Fibroblast of upper back skin (primary cell): ENCODE measurements around the gene OPRM1.

Experiments
- DNase-seq: peaks from one replicate; pipeline ENCODE4 v3.0.0-alpha.2; 2013

Gene OPRM1

DNA sequence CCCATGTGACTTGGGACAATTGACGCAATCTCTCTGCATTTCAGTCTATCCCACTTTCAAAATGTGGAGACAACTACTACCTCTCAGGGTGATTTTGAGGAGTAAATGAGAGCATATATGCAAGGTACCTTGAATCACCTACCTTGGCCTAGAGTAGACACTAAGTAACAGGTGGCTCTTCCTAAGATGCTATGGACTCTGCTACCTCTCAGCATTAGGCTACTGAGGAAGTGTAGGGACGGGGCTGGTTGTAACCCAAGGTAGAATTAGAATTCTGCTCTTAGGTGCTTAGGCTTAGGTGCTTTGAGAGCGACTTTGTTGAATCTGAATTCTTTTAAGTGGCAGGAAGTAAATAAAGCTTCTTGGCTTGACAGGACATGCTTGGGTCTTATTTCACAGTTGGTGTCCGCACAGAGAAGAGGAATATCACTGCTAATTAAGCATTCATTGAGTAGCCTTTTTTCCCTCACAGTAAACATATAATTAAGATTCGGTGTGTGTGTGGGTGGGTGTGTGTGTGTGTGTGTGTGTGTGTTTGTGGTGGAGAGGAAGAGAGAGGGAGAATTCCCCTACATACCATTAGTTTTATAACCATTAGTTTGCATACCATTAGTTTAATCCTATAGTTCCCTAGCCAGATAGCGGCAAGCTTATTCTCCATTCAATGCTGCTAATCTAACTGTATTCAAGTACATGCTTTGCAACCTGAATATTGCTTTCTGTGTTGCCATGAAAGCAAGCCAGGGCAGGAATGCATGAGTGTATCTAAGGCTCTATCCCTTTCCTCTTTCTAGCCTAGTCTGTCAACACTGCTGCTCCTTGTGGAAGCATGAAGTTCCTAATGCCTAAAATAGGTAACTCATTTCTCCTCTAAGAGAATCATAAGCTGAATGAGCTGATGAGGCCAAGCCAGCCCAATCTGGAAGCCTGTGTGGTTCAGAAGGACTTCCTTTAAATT lies 205.0 kb downstream of the OPRM1 start:
- no peak for DNase-seq

GRCh38 chr6:154245506-154245905 lies 206.5 kb downstream of the OPRM1 start:
- DNase-seq = no peak

DNA sequence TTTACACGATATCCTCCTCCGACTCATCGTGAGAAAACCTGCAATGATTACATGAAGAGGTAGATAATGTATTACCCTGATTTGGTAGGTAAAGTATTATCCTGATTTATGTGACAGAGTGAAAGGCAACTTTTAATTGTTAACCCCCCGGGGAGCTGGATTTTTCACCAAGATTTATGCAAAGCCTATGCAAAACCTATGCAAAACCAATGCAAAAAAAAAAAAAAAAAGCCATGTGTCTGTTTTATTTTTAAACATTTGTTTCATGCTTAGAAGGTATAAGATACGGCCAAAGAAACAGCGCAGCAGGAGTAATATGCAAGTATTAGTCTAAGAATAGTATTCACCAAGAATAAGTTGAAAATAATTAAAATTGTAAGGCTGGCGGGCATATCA lies 207.7 kb downstream of the OPRM1 start:
- DNase-seq = no peak

GRCh38 chr6:154247119-154247861 lies 208.2 kb downstream of the OPRM1 start:
- DNase-seq = no peak

DNA sequence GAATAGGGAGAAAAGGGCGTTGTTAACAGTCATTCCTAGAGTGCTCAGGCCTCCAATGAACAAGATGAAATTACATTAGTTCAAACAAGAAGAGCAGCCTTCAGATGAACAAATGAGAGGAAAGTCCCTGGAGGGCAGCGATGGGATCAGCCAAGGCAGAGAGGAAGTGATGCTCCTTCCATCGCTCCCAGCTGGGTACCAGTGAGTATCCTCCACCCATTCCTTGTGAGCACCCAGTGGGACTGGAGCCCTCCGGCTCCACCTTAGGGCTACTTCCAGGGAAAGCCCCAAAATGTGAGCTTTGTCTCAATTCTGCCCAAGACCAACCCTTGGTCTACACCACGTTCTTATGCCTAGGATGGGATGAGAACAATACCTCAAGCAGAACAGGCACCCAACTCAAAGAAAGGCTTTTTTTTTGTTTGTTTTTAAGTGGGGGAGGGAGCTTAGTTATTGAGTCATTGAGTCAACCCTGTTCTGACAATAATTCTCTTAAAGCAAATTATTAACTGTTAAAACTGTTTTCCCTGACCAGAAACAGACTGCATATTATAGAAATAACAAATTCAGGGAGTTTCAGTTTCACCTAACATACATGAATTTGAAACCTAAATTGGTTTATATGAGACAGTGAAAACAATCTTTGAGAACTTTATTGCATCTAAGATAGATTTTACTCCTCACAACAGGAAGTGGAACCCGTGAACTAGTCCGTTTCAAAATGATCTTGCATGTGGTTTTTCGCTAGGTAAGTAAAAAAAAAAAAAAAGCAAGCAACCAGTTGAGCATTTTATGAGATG lies 210.7 kb downstream of the OPRM1 start:
- DNase-seq = no peak

DNA sequence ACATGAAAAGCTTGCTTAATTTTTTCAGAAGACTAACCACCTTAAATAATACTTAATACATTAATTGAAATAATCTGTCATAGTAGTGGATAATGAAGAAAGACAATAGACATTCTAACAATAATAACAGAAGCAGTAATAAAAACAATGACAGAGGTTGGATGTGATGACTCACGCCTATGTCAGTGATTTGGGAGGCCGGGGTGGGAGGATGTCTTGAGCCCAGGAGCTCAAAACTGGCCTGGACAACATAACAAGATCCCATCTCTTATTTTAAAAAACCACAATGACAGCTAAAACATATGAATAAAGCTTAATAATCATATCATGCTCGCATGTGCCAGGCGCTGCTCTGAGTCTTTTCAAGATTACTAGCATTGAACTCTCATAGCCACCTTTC lies 212.1 kb downstream of the OPRM1 start:
- DNase-seq = no peak

GRCh38 chr6:154252678-154253077 lies 213.6 kb downstream of the OPRM1 start:
- DNase-seq = no peak

- no peak for DNase-seq
Observed at GRCh38 chr6:154257067-154257466, 218.0 kb downstream of the OPRM1 start.

GRCh38 chr6:154258064-154258757 lies 219.2 kb downstream of the OPRM1 start:
- DNase-seq = no peak

DNA sequence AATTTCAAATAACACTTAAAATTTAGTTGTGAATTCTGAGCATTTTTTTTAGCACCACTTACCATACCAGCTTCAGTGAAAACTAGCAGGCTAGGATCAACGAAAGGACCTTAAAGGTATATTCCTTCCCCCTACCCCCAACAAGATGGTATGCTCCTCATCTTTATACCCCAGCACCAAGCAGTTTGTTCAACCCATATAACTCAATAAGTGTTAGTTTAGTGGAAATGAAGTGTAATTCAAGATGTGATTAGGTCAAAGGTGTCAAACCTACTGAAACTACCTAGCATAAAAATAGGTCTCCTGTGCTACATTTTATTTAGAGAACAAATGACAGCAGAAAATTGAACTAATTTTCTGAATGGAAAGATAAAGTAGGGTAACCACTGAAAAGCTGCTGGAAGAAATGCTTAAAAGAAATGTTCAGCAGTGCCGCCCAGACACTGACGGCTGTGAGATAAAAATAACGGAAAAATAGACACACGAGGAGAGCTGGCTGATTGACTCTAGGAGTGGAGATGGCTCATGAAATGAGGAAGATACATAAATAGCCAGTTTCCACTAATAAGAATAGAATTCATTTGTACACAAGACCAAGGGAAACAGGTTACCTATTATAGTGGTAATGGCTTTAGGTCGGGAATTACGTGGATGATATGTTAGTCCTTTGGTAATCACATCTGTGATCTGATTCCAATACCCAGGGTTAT lies 222.8 kb downstream of the OPRM1 start:
- DNase-seq = no peak

DNA sequence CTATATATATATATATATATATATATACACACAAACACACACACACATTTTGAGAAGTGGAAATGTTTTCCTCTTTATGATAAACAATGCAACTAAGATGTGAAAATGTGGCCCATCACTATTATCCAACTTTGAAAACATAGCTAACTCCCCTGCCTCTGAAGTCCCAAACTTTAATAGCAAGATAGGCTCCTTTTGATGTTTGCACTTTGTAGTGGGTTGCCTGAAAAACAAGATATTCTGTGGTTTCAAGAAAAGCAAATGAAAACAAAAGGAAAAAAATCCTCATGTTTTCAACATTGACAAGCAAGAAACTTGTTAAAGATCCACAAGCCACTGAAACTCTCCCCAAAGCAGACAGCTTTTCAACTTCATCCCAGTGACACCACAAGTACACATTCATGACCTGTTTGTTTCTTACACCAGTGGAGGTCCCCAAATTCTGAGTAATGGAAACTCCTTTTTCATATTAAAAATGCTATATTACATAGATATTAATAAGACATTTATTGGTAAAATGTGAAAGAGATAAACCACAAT lies 227.6 kb downstream of the OPRM1 start:
- no peak for DNase-seq

GRCh38 chr6:154267508-154268106 lies 228.6 kb downstream of the OPRM1 start:
- no peak for DNase-seq

GRCh38 chr6:154268486-154268885 lies 229.4 kb downstream of the OPRM1 start:
- DNase-seq = no peak

DNA sequence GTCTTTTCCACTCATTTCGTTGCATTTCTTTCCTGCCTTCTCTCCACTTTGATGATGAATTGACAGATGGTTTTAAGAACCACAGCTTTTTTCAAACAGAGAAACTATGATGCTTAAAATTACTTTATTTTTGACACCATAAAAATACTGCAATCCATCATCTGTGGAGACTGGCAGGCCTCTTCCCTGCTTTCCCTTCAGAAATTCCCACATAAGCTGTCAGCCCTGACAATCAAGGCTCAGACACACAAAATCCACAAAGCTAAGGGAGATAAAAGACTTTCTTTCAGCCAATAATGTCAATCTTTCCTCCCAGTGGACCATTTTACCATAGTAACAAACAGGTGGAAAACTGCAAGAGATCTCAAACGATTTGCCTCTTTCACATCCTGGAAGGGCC lies 235.1 kb downstream of the OPRM1 start:
- no peak for DNase-seq

GRCh38 chr6:154276810-154277628 lies 238.0 kb downstream of the OPRM1 start:
- DNase-seq = peak; percentile 30

GRCh38 chr6:154277629-154278017 lies 238.6 kb downstream of the OPRM1 start:
- no peak for DNase-seq

DNA sequence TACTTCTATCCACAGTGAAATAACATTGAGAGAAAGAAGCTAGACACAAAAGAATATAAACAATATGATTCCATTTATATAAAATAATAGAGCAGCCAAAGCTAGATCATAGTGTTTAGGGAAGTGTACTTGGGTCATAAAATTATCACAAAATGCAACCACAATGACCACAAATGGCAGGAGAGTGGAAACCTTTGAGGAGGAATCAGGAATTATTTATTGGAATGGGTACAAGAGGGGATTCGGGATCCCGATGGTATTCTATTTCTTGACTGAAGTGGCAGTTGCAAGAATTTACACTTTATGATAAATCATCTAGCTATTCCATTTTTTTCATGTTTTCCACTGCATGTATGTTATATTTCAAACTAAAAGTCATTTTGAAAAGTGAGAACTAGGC lies 241.5 kb downstream of the OPRM1 start:
- DNase-seq = peak; percentile 51

GRCh38 chr6:154284313-154284853 lies 245.3 kb downstream of the OPRM1 start:
- no peak for DNase-seq

- DNase-seq = no peak
Observed at GRCh38 chr6:154285826-154286225, 246.8 kb downstream of the OPRM1 start.
